Measurements from ENCODE around the gene GRPR. TPM values are rescaled to one million over a fixed set of nuclear protein-coding genes. Genes with fewer than 3 reads are reported as not detected.
"Not testable (repeated sequence)": the region's sequence is repeated elsewhere in the genome, so short reads cannot be mapped to it uniquely, and the experiment has no call there.

GRPR gene
- total RNA-seq, 1 experiment from 2014 or later, result 0.81 TPM

GRCh38 chrX:16162391-16162790, 39.0 kb downstream of the GRPR start:
- DNase-seq (ENCODE audit: low read depth), result no peak
- in situ Hi-C loops (cut with HindIII; ENCODE audit: low pct_unique_long_range_greater_than_20kb, low sequenced_read_pairs), result no loop called here

- no peak for DNase-seq (ENCODE audit: low read depth)
- in situ Hi-C loops (cut with HindIII; ENCODE audit: low pct_unique_long_range_greater_than_20kb, low sequenced_read_pairs), result no loop called here
Measured at GRCh38 chrX:16164748-16165147, 41.4 kb downstream of the GRPR start.

DNA sequence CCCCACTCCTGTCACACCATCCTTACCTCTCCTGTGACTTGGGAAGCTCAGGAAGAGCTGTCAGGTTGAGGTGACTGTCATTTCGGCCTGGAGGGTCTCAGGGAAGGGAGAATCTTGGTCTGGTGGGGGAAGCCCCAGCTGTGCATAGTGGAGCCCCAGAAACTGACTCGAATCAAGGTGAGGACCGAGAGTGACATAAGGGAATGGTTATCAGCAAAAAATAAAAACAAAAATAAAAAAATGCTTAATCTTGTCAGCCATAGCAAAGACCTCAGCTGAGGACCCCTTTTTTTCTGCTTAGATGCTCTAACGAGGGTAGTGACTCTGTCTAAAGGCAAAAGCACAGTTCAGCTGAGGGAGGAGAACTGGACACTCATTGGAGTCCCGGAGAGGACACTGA, 43.8 kb downstream of the GRPR start, which contains the start of gene MAGEB17:
TSS of gene MAGEB17 (plus strand) at position 301 of the 400 bp plus-strand sequence. CDS start 2,902 bp downstream, outside the sequence.
- no peak for DNase-seq (ENCODE audit: low read depth)
- in situ Hi-C loops (cut with HindIII; ENCODE audit: low pct_unique_long_range_greater_than_20kb, low sequenced_read_pairs), result no loop called here

- in situ Hi-C loops (cut with HindIII; ENCODE audit: low pct_unique_long_range_greater_than_20kb, low sequenced_read_pairs), result no loop called here
Measured at GRCh38 chrX:16171039-16171438, 47.7 kb downstream of the GRPR start.

DNA sequence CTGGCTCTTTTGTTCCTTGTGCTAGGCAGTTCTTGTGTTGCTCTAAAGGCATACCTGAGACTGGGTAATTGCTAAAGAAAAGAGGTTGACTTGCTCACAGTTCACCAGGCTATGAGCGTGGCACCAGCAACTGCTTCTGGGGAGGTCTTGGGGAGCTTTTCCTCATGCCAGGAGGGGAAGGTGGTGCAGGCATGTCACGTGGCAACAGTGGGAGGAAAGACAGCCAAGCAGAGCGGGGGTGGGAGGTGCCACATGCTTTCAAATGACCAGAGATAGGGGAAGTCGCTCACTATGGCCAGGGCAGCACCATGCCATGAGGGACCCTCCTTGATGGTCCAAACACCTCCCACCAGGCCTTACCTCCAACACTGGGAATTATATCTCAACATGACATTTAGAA, 48.6 kb downstream of the GRPR start:
- in situ Hi-C loops (cut with HindIII; ENCODE audit: low pct_unique_long_range_greater_than_20kb, low sequenced_read_pairs), result no loop called here
- no peak for DNase-seq (ENCODE audit: low read depth)

More at GRCh38 chrX:16171039-16171438, 47.7 kb downstream of the GRPR start:
- DNase-seq (ENCODE audit: low read depth), result no peak

DNA sequence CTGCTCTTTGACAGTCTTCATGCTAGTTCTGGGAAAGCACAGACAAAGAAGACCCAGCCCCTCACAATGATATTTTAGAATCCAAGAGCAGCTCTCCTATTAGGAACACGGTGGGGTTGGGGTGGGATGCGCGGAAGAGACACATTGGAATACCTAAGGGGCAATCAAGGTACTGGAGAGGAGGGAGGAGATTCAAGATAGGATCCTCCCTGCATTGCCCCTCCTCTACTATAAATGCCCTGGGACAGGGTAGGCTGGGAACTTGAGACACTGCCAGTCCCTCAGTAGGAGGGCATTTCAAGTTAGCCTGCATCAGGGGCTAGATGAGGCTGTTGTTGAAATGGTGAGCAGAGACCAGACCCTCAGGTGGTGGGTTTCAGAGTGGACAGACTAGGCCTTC, 49.0 kb downstream of the GRPR start:
- in situ Hi-C loops (cut with HindIII; ENCODE audit: low pct_unique_long_range_greater_than_20kb, low sequenced_read_pairs), result no loop called here
- DNase-seq (ENCODE audit: low read depth), result no peak

DNA sequence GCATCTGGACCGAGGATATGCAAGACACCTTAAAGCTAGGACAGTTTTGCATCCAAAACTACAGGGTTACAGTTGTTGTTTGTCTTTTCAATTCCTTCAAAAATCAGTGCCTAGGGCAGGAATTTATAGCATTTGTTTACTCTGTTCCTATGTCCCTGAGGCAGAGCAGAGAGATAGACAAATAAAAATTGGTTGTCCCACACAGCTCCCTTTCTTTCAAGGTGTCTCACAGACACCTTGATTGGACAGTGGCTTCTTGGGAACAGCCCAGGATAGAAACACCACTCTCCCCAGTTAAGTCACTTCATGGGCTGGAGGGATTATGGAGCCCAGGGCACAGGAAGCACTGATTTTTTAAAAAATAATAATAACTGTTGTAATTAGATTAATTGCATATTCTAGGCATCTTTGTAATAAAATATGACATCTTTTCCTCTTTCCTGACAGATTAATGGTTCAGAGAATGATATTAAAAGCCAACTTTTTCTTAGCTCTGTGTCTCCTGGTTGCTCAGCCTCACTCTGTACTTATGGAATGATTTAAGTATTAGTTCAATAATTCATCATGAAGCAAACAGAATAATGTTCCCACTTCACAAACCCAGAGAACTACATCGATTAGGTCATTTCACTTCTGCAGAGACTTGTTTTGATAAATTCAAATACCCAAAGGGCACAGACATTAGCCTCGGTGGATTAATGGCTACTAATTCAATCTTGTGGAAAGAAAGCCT, 52.1 kb downstream of the GRPR start:
- DNase-seq (ENCODE audit: low read depth), result no peak

DNA sequence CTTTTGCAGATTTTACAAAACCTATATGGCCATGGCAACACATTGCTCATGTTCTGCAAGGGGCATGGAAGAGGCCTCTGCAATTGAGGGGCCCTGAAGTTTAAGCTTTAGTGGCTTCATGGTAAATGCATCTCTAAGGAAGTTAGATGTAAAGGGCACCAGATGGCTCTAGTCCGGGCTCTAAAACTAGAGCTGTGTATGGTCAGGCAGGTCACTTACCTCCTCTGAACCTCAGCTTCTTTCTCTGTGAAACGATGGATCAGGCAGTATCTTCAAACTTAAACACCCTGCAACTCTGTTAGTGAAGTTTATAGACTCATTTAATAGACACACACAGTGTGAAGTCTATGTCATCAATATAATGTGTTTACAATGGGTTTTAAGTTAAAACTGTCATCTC, 53.9 kb downstream of the GRPR start:
- in situ Hi-C loops (cut with HindIII; ENCODE audit: low pct_unique_long_range_greater_than_20kb, low sequenced_read_pairs), result no loop called here
- no peak for DNase-seq (ENCODE audit: low read depth)

More for the DNA sequence above, 52.1 kb downstream of the GRPR start:
- in situ Hi-C loops (cut with HindIII; ENCODE audit: low pct_unique_long_range_greater_than_20kb, low sequenced_read_pairs), result no loop called here

GRCh38 chrX:16183843-16184242, 60.5 kb downstream of the GRPR start:
- in situ Hi-C loops (cut with HindIII; ENCODE audit: low pct_unique_long_range_greater_than_20kb, low sequenced_read_pairs); DNase-seq (ENCODE audit: low read depth): not testable (repeated sequence)

DNA sequence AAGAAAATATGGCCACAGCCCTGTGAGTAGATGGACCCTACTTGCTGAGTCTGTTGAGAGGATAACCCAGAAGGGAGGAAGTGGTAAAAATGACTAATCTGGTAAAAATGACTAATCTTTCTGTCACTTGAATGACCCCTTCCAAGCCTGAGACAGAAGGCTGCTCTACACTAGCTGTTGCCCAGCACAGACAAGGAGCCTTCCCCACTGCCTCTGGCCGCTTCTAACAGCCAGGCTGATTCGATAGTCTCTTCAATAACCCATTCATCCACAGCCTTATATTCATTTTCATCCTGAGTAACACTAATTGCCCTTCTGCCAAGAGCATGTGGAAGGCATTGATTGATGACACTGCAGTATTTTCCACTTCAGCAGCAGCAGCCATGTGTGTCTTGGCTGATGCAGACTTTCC, 62.4 kb downstream of the GRPR start:
- in situ Hi-C loops (cut with HindIII; ENCODE audit: low pct_unique_long_range_greater_than_20kb, low sequenced_read_pairs), result no loop called here
- peak; percentile 67 for DNase-seq (ENCODE audit: low read depth)

DNA sequence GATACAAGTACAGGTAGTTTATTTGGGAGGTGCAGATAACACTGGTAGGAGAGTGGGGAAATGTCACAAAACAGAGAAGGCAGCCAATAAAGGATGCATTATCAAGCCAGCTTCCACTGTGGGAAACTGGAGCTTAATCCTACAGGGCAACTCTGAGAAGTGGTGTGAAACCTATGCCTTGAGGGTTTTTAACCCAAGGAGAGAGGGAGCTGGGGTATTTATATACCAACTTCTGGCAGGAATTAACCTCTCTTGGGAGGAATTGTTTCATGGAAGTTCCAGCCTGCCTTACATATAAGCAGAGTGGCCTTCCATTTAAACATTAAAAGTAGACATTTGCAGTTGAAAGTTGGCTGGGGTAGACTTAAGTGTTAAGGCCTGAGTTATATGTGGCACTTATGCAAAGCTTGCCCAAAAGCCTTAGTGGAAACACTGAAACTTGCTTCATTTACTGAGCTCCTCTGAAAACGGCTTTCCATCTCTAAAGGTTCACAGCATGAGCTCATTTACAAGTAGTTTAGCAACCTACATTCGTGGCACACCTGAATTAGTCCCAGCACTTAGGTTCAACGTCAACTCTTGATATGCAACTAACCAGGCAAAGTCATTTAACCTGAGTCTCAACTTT, 63.1 kb downstream of the GRPR start:
- in situ Hi-C loops (cut with HindIII; ENCODE audit: low pct_unique_long_range_greater_than_20kb, low sequenced_read_pairs), result no loop called here
- DNase-seq (ENCODE audit: low read depth), result no peak

- no peak for DNase-seq (ENCODE audit: low read depth)
- in situ Hi-C loops (cut with HindIII; ENCODE audit: low pct_unique_long_range_greater_than_20kb, low sequenced_read_pairs), result no loop called here
Measured at GRCh38 chrX:16187024-16187760, 63.8 kb downstream of the GRPR start.

GRCh38 chrX:16188687-16189086, 65.3 kb downstream of the GRPR start:
- no peak for DNase-seq (ENCODE audit: low read depth)
- in situ Hi-C loops (cut with HindIII; ENCODE audit: low pct_unique_long_range_greater_than_20kb, low sequenced_read_pairs), result no loop called here

GRCh38 chrX:16191605-16192004, 68.2 kb downstream of the GRPR start:
- in situ Hi-C loops (cut with HindIII; ENCODE audit: low pct_unique_long_range_greater_than_20kb, low sequenced_read_pairs), result no loop called here
- DNase-seq (ENCODE audit: low read depth), result no peak

DNA sequence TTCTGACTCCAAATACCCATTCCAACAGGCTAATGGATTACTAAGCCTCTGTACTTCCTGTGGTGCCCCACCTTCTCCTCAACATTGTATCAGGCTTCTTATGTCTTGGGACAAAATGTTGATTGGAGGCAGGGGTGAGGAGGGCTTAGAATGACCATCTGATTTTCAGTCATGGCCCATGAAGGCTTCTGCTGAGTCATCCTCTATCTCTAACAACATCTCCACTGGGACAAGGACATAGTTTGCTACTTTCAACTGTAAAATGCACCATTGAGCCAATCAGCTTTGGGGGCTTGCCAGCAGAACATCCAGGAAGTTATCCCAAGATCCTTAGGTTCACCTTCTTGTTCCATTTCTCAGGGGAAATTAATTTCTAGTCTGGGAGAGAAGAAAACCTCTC, 73.5 kb downstream of the GRPR start:
- in situ Hi-C loops (cut with HindIII; ENCODE audit: low pct_unique_long_range_greater_than_20kb, low sequenced_read_pairs), result no loop called here
- no peak for DNase-seq (ENCODE audit: low read depth)

GRCh38 chrX:16199343-16199742, 76.0 kb downstream of the GRPR start:
- DNase-seq (ENCODE audit: low read depth), result no peak
- in situ Hi-C loops (cut with HindIII; ENCODE audit: low pct_unique_long_range_greater_than_20kb, low sequenced_read_pairs), result no loop called here

DNA sequence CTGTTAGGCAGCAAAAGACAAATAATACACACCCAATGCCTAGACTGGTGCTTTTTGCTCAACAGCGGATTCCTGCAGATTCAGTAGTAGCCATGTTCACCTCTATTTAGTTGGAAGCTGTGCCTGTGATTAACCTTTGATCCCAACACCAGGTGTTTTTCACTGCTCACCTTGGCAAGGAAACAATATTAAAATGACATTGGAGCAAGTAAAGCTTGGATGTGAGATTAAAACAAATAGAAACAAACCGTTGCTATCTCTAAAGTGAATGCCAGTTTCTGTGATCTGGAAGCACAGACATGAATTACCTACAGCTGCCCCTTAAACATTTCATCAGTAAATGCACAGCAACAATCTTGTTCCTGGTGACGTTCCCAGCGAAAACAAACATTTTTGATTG, 79.6 kb downstream of the GRPR start:
- in situ Hi-C loops (cut with HindIII; ENCODE audit: low pct_unique_long_range_greater_than_20kb, low sequenced_read_pairs), result no loop called here
- no peak for DNase-seq (ENCODE audit: low read depth)
